GM12865 (cell line): ENCODE results near the gene ERG28.

Experiments used
- DNase-seq: peaks from one replicate; pipeline ENCODE4 v3.0.0; 2010; ENCODE audit warnings: low read depth
- H3K4me3 ChIP-seq: 2 replicates; pipeline ENCODE4 v1.5.1; 2011; ENCODE audit warnings: mild to moderate bottlenecking, low read depth, low read length, control low read depth
- CTCF ChIP-seq: IDR thresholded peaks from 2 replicates; pipeline ENCODE4 v1.5.1; 2011; ENCODE audit warnings: low read length, control low read depth, low read depth, inconsistent platforms; ENCODE audit not compliant: insufficient read depth; ENCODE audit errors: missing control alignments

Gene ERG28

GRCh38 chr14:75660238-75660629 lies 442 bp downstream of the ERG28 start:
- no peak for TF ChIP-seq CTCF
- peak overlapping the region; percentile 98 for H3K4me3 ChIP-seq
- DNase-seq, result no peak

- DNase-seq, result no peak
- H3K4me3 ChIP-seq, result no peak overlapping the region
- no peak for TF ChIP-seq CTCF
These were observed 1.7 kb downstream of the ERG28 start for GRCh38 chr14:75658957-75659356.

- DNase-seq, result no peak
- H3K4me3 ChIP-seq, result no peak overlapping the region
- no peak for TF ChIP-seq CTCF
These were observed 3.3 kb downstream of the ERG28 start for GRCh38 chr14:75657331-75657730.

- TF ChIP-seq CTCF, result no peak
- no peak for DNase-seq
- H3K4me3 ChIP-seq, result no peak overlapping the region
These were observed 5.4 kb downstream of the ERG28 start for GRCh38 chr14:75655235-75655634.

- TF ChIP-seq CTCF, result peak; percentile 97
- DNase-seq, result peak; percentile 79
These were observed 6.4 kb downstream of the ERG28 start for GRCh38 chr14:75654127-75654732.

GRCh38 chr14:75653563-75653962 lies 7.1 kb downstream of the ERG28 start:
- no peak for TF ChIP-seq CTCF
- DNase-seq, result no peak
- H3K4me3 ChIP-seq, result no peak overlapping the region

More at GRCh38 chr14:75654127-75654732, 6.4 kb downstream of the ERG28 start:
- no peak overlapping the region for H3K4me3 ChIP-seq

- H3K4me3 ChIP-seq, result no peak overlapping the region
- no peak for DNase-seq
- TF ChIP-seq CTCF, result no peak
These were observed 10.2 kb downstream of the ERG28 start for GRCh38 chr14:75650253-75651058.
